ENCODE data around the gene LPIN1. TPM values are rescaled to one million over a fixed set of nuclear protein-coding genes. Genes with fewer than 3 reads are reported as not detected.

LPIN1 gene
- total and polyA plus RNA-seq, 4 donors: 10.1 to 27.4 (median 13.4) TPM

- TF ChIP-seq JUND (IDR thresholded peaks at IDR 0.05): no peak
- TF ChIP-seq CTCF (IDR thresholded peaks at IDR 0.05; ENCODE audit: low read depth, low read length, missing input control): no peak
- no peak for TF ChIP-seq HNF4A (conservative IDR thresholded peaks at IDR 0.05)
- TF ChIP-seq ATF3 (IDR thresholded peaks at IDR 0.05): no peak
These were observed 44.6 kb upstream of the LPIN1 start (continued) for GRCh38 chr2:11701751-11702301.

- Histone ChIP-seq H3K4me3 (ENCODE audit: low read depth in 1 of 3, low read length in 3 of 3) (no peak overlapping the region), H3K36me3 (ENCODE audit: control insufficient read depth in 4 of 4, insufficient read depth in 3 of 4, low read depth in 1 of 4, low read length in 3 of 4) (no peaks in the 10 kb centered on the region), H3K9ac (ENCODE audit: low read depth in 1 of 2, low read length in 2 of 2) (no peak overlapping the region), H3K4me1 (ENCODE audit: control insufficient read depth in 4 of 4, insufficient read depth in 4 of 4, low read length in 3 of 4) (peaks cover 0 to 13% (median 6%) of the 10 kb centered on the region in 4 donors), H3K27ac (ENCODE audit: low read depth in 1 of 2, low read length in 2 of 2) (no peak overlapping the region), H3K9me3 (ENCODE audit: control insufficient read depth in 4 of 4, low read length in 3 of 4) (no peaks in the 10 kb centered on the region), H3K27me3 (ENCODE audit: control insufficient read depth in 4 of 4, insufficient read depth in 4 of 4, low read length in 3 of 4) (no peaks in the 10 kb centered on the region)
- no peak for TF ChIP-seq HNF4A (conservative IDR thresholded peaks at IDR 0.05)
- no peak for TF ChIP-seq SP1 (IDR thresholded peaks at IDR 0.05)
- no peak for TF ChIP-seq YY1 (IDR thresholded peaks at IDR 0.05)
- no peak for TF ChIP-seq ZBTB33 (IDR thresholded peaks at IDR 0.05)
- TF ChIP-seq EGR1 (IDR thresholded peaks at IDR 0.05; ENCODE audit: low read depth in 2 of 2): no peak
- no peak for TF ChIP-seq FOXA2 (IDR thresholded peaks at IDR 0.05)
- no peak for TF ChIP-seq JUND (IDR thresholded peaks at IDR 0.05)
- no peak for TF ChIP-seq FOXA1 (IDR thresholded peaks at IDR 0.05)
- WGBS: 97% methylated on average over 2 of the region's 2 CpGs
- no peak for DNase-seq (ENCODE audit: low spot score)
These were observed 43.5 kb upstream of the LPIN1 start for GRCh38 chr2:11702946-11703345.

GRCh38 chr2:11703700-11704099 lies 42.7 kb upstream of the LPIN1 start:
- H3K9ac ChIP-seq (ENCODE audit: low read depth in 1 of 2, low read length in 2 of 2): no peak overlapping the region
- 95% methylated on average over 1 of the region's 1 CpG for WGBS
- no peaks in the 10 kb centered on the region for H3K27me3 ChIP-seq (ENCODE audit: control insufficient read depth in 4 of 4, insufficient read depth in 4 of 4, low read length in 3 of 4)
- DNase-seq (ENCODE audit: low spot score): no peak
- H3K9me3 ChIP-seq (ENCODE audit: control insufficient read depth in 4 of 4, low read length in 3 of 4): no peaks in the 10 kb centered on the region
- peaks cover 0 to 9% (median 3%) of the 10 kb centered on the region in 4 donors for H3K4me1 ChIP-seq (ENCODE audit: control insufficient read depth in 4 of 4, insufficient read depth in 4 of 4, low read length in 3 of 4)
- H3K4me3 ChIP-seq (ENCODE audit: low read depth in 1 of 3, low read length in 3 of 3): no peak overlapping the region
- H3K36me3 ChIP-seq (ENCODE audit: control insufficient read depth in 4 of 4, insufficient read depth in 3 of 4, low read depth in 1 of 4, low read length in 3 of 4): no peaks in the 10 kb centered on the region
- H3K27ac ChIP-seq (ENCODE audit: low read depth in 1 of 2, low read length in 2 of 2): no peak overlapping the region
- TF ChIP-seq EGR1 (IDR thresholded peaks at IDR 0.05; ENCODE audit: low read depth in 2 of 2) (no peak), SP1 (IDR thresholded peaks at IDR 0.05) (no peak), JUND (IDR thresholded peaks at IDR 0.05) (no peak), YY1 (IDR thresholded peaks at IDR 0.05) (no peak), ATF3 (IDR thresholded peaks at IDR 0.05) (no peak), MAX (IDR thresholded peaks at IDR 0.05) (no peak), FOXA1 (IDR thresholded peaks at IDR 0.05) (no peak), ZBTB33 (IDR thresholded peaks at IDR 0.05) (no peak), GABPA (IDR thresholded peaks at IDR 0.05 in 1 of 2, conservative IDR thresholded peaks at IDR 0.05 in 1 of 2) (no peak), TAF1 (conservative IDR thresholded peaks at IDR 0.05) (no peak), CTCF (IDR thresholded peaks at IDR 0.05; ENCODE audit: low read depth, low read length, missing input control) (no peak), RAD21 (IDR thresholded peaks at IDR 0.05) (no peak), RXRA (IDR thresholded peaks at IDR 0.05) (no peak), REST (IDR thresholded peaks at IDR 0.05) (no peak)

Data from liver (tissue), 9 donors.